ENCODE measurements around the gene RBMS3. TPM values are rescaled to one million over a fixed set of nuclear protein-coding genes. Genes with fewer than 3 reads are reported as not detected.

The RBMS3 gene
- total RNA-seq, 2 donors from 2014 or later: 2.8 to 9.6 TPM

DNA sequence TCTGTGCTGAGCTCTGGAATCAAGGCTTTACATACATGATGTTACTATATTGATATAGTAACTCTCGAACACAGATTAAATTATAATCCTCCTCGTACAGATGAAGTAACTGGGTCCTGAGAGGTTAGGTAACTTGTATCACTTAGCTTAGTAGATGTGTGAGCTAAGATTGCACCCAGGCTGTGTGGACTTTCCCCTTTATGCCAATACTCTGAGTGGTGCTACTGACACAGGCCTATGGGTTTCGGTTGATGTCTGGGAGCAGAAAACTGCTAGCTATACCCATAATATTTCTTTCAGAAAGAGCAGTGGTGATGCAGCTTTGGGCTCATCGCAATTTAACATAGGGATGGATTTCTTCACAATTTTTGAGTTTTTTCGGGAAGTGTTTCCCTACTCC lies 259.7 kb downstream of the RBMS3 start:
- no peaks in the 10 kb centered on the region for H3K4me1 ChIP-seq
- DNase-seq: no peak
- no peak overlapping the region for H3K27ac ChIP-seq
- no peak overlapping the region for H3K4me3 ChIP-seq
- no peaks in the 10 kb centered on the region for H3K36me3 ChIP-seq
- TF ChIP-seq, protein P1, sequence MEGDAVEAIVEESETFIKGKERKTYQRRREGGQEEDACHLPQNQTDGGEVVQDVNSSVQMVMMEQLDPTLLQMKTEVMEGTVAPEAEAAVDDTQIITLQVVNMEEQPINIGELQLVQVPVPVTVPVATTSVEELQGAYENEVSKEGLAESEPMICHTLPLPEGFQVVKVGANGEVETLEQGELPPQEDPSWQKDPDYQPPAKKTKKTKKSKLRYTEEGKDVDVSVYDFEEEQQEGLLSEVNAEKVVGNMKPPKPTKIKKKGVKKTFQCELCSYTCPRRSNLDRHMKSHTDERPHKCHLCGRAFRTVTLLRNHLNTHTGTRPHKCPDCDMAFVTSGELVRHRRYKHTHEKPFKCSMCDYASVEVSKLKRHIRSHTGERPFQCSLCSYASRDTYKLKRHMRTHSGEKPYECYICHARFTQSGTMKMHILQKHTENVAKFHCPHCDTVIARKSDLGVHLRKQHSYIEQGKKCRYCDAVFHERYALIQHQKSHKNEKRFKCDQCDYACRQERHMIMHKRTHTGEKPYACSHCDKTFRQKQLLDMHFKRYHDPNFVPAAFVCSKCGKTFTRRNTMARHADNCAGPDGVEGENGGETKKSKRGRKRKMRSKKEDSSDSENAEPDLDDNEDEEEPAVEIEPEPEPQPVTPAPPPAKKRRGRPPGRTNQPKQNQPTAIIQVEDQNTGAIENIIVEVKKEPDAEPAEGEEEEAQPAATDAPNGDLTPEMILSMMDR (IDR thresholded peaks at IDR 0.05): no peak
- no peaks in the 10 kb centered on the region for H3K9me3 ChIP-seq
- no peaks in the 10 kb centered on the region for H3K27me3 ChIP-seq
- intact Hi-C loops (cut with DNase I): no loop called here
- H3K9ac ChIP-seq (ENCODE audit: low read depth in 2 of 2, low read length in 2 of 2): no peak overlapping the region

DNA sequence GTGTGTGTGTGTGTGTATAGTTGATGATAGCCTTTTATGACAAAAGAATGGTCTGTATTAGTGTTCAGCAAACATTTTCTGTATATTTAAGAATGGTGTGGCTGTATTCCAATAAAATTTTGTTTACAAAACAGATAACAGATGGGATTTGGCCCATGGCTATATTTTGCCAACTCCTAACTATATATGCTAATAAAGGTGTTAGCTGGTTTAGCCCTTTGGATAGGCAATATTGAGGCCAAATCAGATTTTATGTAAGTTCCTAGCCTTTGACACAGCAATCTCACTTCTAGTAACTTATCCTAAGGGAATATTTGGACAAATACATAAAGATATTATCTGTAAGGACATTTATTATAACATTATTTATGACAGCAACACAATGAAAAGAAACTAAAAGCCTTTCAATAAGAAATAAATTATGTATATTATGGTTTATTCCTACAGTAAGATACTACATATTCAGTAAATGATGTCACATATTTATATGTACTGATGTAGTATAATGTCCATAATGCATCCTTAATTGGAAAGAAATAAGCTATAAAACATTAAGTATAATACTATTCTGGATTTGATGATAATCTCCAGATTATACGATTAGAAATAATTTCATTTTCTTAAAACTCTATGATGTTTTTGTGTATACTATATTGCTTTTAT lies 264.0 kb downstream of the RBMS3 start:
- Histone ChIP-seq H3K27ac (no peak overlapping the region), H3K27me3 (no peaks in the 10 kb centered on the region), H3K9ac (ENCODE audit: low read depth in 2 of 2, low read length in 2 of 2) (no peak overlapping the region), H3K4me1 (no peaks in the 10 kb centered on the region), H3K36me3 (no peaks in the 10 kb centered on the region), H3K4me3 (no peak overlapping the region), H3K9me3 (no peaks in the 10 kb centered on the region)
- intact Hi-C loops (cut with DNase I): no loop called here
- TF ChIP-seq, protein P1 (IDR thresholded peaks at IDR 0.05): no peak
- no peak for DNase-seq

DNA sequence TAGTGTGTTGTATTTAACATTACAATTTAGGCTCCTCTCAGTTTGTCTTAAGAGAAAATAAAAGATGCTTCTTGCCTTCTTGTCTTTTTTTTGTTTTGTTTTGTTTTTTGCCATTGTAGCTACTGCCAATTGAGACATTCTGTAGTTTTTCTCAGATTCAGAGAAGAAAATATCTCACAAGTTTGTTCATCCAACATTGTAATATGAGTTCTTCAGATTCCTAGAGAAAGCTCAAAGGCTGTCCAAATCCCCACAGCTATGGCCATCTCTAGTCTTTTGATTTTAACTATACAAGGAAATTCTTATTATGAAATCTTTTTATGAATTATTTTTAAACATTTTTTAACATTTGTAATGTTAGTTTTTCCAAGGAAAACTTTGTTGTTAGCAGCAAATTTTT lies 264.7 kb downstream of the RBMS3 start:
- Histone ChIP-seq H3K9me3 (no peaks in the 10 kb centered on the region), H3K4me1 (no peaks in the 10 kb centered on the region), H3K4me3 (no peak overlapping the region), H3K36me3 (no peaks in the 10 kb centered on the region), H3K27me3 (no peaks in the 10 kb centered on the region), H3K27ac (no peak overlapping the region), H3K9ac (ENCODE audit: low read depth in 2 of 2, low read length in 2 of 2) (no peak overlapping the region)
- DNase-seq: no peak
- TF ChIP-seq, protein P1 (IDR thresholded peaks at IDR 0.05): no peak
- intact Hi-C loops (cut with DNase I): no loop called here

DNA sequence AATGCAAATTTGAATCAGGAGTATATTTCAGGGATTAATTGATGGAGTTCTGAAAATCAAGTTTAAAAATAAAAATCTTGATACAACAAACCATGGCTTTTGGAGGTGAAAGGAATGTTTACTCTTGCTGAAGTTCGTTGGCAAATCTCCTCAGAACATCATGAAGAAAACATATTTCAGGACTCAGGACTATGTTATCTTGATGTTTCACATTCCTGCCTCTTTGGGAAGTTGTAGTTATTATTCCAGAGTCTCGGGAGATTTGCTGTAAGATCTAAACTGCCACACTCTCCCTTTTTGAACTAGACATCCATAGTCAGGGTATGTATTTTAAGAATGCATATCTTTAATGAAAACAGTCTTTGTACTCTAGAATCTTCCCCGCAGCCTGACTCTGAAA lies 271.2 kb downstream of the RBMS3 start:
- TF ChIP-seq, protein P1 (IDR thresholded peaks at IDR 0.05): no peak
- intact Hi-C loops (cut with DNase I): no loop called here
- Histone ChIP-seq H3K27me3 (no peaks in the 10 kb centered on the region), H3K4me3 (no peak overlapping the region), H3K27ac (no peak overlapping the region), H3K9ac (ENCODE audit: low read depth in 2 of 2, low read length in 2 of 2) (no peak overlapping the region), H3K36me3 (no peaks in the 10 kb centered on the region), H3K9me3 (no peaks in the 10 kb centered on the region), H3K4me1 (no peaks in the 10 kb centered on the region)
- no peak for DNase-seq

DNA sequence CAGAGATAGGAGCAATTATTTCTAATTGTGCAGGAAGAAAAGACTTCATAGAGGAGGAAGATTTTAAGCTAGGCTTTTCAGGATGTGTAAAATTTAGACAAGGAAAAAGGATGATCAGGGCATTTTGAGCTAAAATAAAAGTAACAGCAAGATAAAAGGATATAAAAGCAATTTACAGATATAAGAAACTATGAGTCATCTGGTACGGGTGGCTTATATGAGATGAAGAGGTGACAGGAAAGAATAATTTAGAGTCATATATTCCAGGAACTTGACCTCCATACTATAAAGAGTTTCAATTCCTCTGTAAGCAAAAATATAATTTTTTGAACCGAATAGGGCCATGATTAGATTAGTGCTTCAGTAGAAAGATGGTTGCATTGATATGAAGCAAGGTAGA lies 273.7 kb downstream of the RBMS3 start:
- Histone ChIP-seq H3K27me3 (no peaks in the 10 kb centered on the region), H3K9ac (ENCODE audit: low read depth in 2 of 2, low read length in 2 of 2) (no peak overlapping the region), H3K4me3 (no peak overlapping the region), H3K36me3 (no peaks in the 10 kb centered on the region), H3K9me3 (no peaks in the 10 kb centered on the region), H3K4me1 (no peaks in the 10 kb centered on the region), H3K27ac (no peak overlapping the region)
- DNase-seq: no peak
- TF ChIP-seq, protein P1 (IDR thresholded peaks at IDR 0.05): no peak
- intact Hi-C loops (cut with DNase I): no loop called here

Measured in colonic mucosa (tissue), 4 donors.